ENCODE measurements around the gene COL26A1.
"Not testable (repeated sequence)": the region's sequence is repeated elsewhere in the genome, so short reads cannot be mapped to it uniquely, and the experiment has no call there.

The COL26A1 gene

GRCh38 chr7:101362334-101363195, at the start of gene COL26A1:
TSS of gene COL26A1 (plus strand) at chr7:101362875. CDS start at chr7:101363033, 158 bp downstream.
- DNase-seq (ENCODE audit: low read depth) = no peak

- DNase-seq (ENCODE audit: low read depth) = no peak
These were observed 47.3 kb upstream of the COL26A1 start for GRCh38 chr7:101315336-101315735.

GRCh38 chr7:101319401-101319800, 43.3 kb upstream of the COL26A1 start:
- DNase-seq (ENCODE audit: low read depth) = no peak

DNA sequence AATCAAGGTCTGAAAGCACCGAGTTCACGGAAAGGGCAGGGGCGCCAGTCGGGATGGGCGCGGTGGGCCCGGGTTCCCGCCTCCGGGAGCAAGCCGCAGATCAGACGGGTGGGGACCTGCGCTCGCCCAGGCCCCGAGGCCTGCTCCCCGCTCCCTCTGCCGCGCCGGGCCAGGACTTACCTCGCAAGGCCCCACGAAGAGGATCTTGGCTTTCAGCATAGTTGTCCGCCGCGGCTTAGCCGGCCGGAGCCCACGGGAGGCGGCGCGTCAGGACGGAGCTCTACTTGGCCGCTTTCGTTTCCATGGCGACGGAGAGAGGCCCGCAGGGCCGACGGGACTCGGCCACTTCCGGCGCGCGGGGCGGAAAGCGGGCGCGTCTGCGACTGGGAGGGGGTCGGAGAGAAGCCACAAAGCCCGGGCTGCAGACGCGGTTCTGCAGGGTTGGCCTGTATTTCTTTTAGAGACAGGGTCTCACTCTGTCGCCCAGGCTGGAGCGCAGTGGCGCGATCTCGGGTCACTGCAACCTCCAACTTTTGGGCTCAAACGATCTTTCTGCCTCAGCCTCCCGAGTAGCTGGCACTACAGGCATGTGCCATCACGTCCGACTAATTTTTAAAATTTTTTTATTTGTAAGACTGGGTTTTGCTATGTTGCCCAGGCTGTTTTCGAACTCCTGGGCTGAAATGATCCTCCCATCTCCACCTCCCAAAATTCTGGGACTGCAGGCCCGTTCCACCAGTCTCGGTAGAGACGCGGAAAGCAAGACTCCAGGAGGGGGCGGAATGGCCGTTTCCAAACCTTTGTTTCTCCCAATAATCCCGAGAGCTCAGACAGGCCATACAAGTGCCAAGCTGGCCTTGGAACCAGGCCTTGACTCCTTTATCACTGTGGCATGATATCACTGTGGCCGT, 40.9 kb upstream of the COL26A1 start, which contains the start of gene IFT22:
Gene IFT22 (minus strand): TSS at position 322 of the 911 bp plus-strand sequence. CDS start 103 bp downstream, at position 219.
- peak; percentile 33 for DNase-seq (ENCODE audit: low read depth)

GRCh38 chr7:101328159-101328558, 34.5 kb upstream of the COL26A1 start:
- no peak for DNase-seq (ENCODE audit: low read depth)

DNA sequence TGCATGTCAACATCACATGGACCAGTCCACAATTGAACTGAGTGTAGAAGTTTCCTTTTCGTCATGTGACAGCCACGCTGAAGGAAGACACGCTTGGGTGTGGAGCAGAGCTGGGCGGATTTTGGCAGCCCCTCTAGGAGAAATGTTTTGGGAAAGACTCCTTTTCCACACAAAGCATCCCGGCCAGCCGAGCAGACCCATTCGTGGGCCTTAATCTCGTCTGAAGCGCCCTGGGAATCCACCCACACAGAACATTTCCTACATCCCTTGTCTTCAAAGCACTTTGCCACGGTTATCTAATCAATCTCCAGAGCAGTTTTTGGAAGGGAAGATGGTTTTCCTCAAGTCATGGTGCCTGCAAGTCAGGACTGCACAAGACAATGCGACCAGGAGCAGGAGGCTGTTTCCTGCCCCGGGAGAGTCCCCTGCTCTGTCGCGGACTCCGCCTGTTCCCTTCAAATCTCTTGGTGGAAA, 32.6 kb upstream of the COL26A1 start:
- no peak for DNase-seq (ENCODE audit: low read depth)

GRCh38 chr7:101332026-101332425, 30.6 kb upstream of the COL26A1 start:
- no peak for DNase-seq (ENCODE audit: low read depth)

GRCh38 chr7:101333912-101334311, 28.8 kb upstream of the COL26A1 start:
- DNase-seq (ENCODE audit: low read depth) = no peak

- DNase-seq (ENCODE audit: low read depth) = no peak
These were observed 22.3 kb upstream of the COL26A1 start for GRCh38 chr7:101340379-101340778.

DNA sequence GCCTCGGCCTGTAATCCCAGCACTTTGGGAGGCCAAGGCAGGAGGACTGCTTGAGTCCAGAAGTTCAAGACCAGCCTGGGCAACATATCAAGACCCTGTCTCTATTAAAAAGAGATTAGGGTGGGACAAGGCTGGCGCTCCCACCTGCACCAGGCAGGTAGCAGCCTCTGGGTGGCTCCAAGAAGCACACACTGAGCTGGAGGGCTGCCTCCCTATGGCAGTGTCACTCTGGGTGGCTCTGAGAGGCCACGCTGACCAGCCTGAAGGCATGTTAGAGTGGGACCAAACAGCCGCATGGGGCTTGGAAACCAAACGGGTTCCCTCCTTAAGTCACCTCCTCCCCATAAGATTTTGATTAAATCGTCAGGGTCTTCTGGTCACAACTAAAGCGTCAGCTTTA, 19.8 kb upstream of the COL26A1 start:
- no peak for DNase-seq (ENCODE audit: low read depth)

DNA sequence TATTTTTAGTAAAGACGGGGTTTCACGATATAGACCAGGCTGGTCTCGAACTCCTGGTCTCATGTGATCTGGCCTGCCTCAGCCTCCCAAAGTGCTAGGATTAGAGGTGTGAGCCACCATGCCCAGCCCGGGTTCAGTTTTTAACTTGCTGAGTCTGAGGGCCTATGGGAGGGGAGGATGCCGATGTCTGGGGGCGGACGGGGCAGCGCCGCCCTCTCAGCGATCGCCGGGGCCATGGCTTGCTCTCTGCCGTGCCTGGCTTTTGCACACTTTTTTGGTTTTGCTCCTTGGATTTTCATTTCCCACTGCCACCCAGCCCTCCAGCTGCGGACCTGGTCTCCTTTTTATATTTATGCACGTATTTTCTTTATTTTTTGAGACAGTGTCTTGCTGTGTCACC, 15.2 kb upstream of the COL26A1 start:
- DNase-seq (ENCODE audit: low read depth) = no peak

GRCh38 chr7:101348456-101349067, 14.1 kb upstream of the COL26A1 start:
- not testable (repeated sequence) for DNase-seq (ENCODE audit: low read depth)

GRCh38 chr7:101349300-101349699, 13.4 kb upstream of the COL26A1 start:
- not testable (repeated sequence) for DNase-seq (ENCODE audit: low read depth)

GRCh38 chr7:101352920-101353308, 9.8 kb upstream of the COL26A1 start:
- no peak for DNase-seq (ENCODE audit: low read depth)

- DNase-seq (ENCODE audit: low read depth) = no peak
These were observed 5.2 kb upstream of the COL26A1 start for GRCh38 chr7:101357433-101357832.

- DNase-seq (ENCODE audit: low read depth) = no peak
These were observed 590 bp downstream of the COL26A1 start for GRCh38 chr7:101363196-101363733.

- DNase-seq (ENCODE audit: low read depth) = no peak
These were observed 1.2 kb downstream of the COL26A1 start for GRCh38 chr7:101363734-101364374.

DNA sequence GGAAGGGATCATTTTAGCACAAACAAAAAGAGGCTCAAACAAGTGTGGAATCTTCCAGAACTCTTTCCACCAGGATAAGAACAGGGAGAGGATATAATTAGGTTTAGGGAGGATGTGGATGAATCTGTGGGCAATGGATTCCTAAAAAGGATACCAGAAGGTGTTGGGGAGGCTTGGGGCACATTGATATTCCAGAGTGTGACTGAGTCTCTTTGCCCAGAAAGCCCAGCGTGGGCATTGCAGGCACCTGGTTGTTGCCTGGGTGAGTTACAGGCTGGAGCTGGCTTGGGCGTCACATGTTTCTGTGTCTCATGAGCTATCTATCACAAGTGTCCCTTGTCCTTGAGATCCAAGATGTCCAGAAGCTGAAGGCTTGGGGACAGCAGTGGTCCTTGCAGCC, 3.3 kb downstream of the COL26A1 start:
- DNase-seq (ENCODE audit: low read depth) = no peak

- no peak for DNase-seq (ENCODE audit: low read depth)
These were observed 5.0 kb downstream of the COL26A1 start for GRCh38 chr7:101367676-101368075.

- DNase-seq (ENCODE audit: low read depth) = no peak
These were observed 5.9 kb downstream of the COL26A1 start for GRCh38 chr7:101368422-101369165.

GRCh38 chr7:101370836-101371235, 8.2 kb downstream of the COL26A1 start:
- no peak for DNase-seq (ENCODE audit: low read depth)

All from HS-27A (cell line).